ENCODE measurements around the gene OXA1L.

DNA sequence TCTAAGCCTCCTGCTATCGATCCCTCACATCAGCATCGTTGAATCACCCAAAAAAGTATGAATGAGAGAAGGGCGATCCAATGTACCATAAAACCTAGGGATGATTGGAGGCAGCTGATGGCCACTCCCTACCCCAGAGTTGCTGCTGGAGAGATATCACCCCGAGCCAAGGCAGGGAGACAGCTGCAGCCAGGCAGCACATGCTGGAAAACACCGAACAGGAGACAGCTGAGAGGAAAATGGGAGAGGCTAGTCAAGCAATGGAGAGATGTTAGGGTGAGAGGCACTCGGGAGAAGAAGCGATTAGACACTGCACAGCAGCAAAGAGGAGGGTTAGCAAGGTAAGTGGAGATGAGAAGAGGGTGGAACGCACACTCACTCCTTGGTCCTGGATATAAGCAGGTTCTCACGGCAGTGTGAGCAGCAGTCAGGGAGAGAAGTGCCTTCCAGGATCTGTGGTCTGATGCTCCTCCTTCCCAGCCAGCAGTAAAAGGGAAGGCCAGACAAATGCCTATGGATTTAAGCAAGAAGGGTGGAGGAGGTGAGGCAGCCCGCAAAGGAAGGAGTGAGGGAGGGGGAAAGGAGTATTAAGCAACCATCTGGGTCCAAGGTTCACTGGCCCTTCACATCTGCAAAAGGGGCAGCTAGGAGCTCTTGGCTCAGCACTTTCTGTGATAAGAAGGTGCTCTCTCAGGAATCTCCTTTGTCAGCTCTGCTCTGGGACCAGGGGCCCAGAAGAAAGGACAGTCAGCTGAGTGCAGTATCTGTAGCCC lies 48.6 kb downstream of the OXA1L start, which contains the start of gene SLC7A7:
- TF ChIP-seq, protein P1, sequence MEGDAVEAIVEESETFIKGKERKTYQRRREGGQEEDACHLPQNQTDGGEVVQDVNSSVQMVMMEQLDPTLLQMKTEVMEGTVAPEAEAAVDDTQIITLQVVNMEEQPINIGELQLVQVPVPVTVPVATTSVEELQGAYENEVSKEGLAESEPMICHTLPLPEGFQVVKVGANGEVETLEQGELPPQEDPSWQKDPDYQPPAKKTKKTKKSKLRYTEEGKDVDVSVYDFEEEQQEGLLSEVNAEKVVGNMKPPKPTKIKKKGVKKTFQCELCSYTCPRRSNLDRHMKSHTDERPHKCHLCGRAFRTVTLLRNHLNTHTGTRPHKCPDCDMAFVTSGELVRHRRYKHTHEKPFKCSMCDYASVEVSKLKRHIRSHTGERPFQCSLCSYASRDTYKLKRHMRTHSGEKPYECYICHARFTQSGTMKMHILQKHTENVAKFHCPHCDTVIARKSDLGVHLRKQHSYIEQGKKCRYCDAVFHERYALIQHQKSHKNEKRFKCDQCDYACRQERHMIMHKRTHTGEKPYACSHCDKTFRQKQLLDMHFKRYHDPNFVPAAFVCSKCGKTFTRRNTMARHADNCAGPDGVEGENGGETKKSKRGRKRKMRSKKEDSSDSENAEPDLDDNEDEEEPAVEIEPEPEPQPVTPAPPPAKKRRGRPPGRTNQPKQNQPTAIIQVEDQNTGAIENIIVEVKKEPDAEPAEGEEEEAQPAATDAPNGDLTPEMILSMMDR (conservative IDR thresholded peaks at IDR 0.05 in 1 of 2, IDR thresholded peaks at IDR 0.05 in 1 of 2; ENCODE audit: extremely low read depth in 1 of 2, insufficient read depth in 1 of 2, low read depth in 1 of 2, low read length in 2 of 2), result no peak
- no peak for TF ChIP-seq EZH2 (IDR thresholded peaks at IDR 0.05; ENCODE audit: borderline replicate concordance, low read length)

Measured in mammary epithelial cell (primary cell).